Common myeloid progenitor, CD34-positive (primary cell): ENCODE data around the gene SLCO2B1.

Experiments used
- CTCF ChIA-PET: fragments of 350-600 bp; sonication (Branson Sonifier 250); formaldehyde crosslinking; loops from one replicate; lab custom pipeline; 2021; ENCODE audit warnings: antibody characterized with exemption; lab: Charles Lee
- POLR2A ChIA-PET: fragments of 350-600 bp; sonication (Branson Sonifier 250); formaldehyde crosslinking; loops from one replicate; lab custom pipeline; 2021; ENCODE audit warnings: antibody characterized with exemption; lab: Charles Lee
- DNase-seq, 3 donors: peaks; one replicate each; pipeline versions ENCODE4 v3.0.0 to v3.0.0-alpha.2; 2013
- H3K27ac ChIP-seq, 2 experiments: 1 replicate in 1 of 2; 2 replicates in 1 of 2; pipeline ENCODE4 v1.7.0; 2013; ENCODE audit warnings: inconsistent platforms in 2 of 2, low read length in 2 of 2, mild to moderate bottlenecking in 2 of 2, low read depth in 1 of 2, moderate library complexity in 1 of 2; ENCODE audit not compliant: severe bottlenecking in 2 of 2, insufficient read depth in 1 of 2, poor library complexity in 1 of 2
- H3K27me3 ChIP-seq, 5 experiments: replicated peaks in 2 of 5; 1 replicate in 3 of 5; 2 replicates in 2 of 5; pipeline versions ENCODE4 v1.6.1 to v1.7.0; 2013; ENCODE audit warnings: low read length in 4 of 5, mild to moderate bottlenecking in 2 of 5, moderate library complexity in 2 of 5, inconsistent platforms in 1 of 5; ENCODE audit not compliant: insufficient read depth in 5 of 5, control insufficient read depth in 4 of 5
- H3K36me3 ChIP-seq, 4 experiments: 1 replicate in 2 of 4; 2 replicates in 2 of 4; pipeline versions ENCODE4 v1.6.1 to v1.7.0; 2013; ENCODE audit warnings: low read length in 3 of 4, control low read depth in 1 of 4, mild to moderate bottlenecking in 1 of 4; ENCODE audit not compliant: control insufficient read depth in 4 of 4, insufficient read depth in 4 of 4
- H3K4me1 ChIP-seq, 4 experiments: 1 replicate in 3 of 4; 2 replicates in 1 of 4; pipeline versions ENCODE4 v1.6.1 to v1.7.1; 2013; ENCODE audit warnings: low read length in 3 of 4, mild to moderate bottlenecking in 3 of 4, control low read depth in 1 of 4, inconsistent platforms in 1 of 4, moderate library complexity in 1 of 4; ENCODE audit not compliant: control insufficient read depth in 4 of 4, insufficient read depth in 4 of 4; ENCODE audit errors: control extremely low read depth in 1 of 4
- H3K4me3 ChIP-seq, 7 experiments: 1 replicate in 4 of 7; 2 replicates in 3 of 7; pipeline versions ENCODE4 v1.5.1 to v1.7.0; 2013; ENCODE audit warnings: mild to moderate bottlenecking in 7 of 7, low read length in 6 of 7, moderate library complexity in 6 of 7, inconsistent platforms in 2 of 7, low read depth in 2 of 7, control low read depth in 1 of 7; ENCODE audit not compliant: insufficient read depth in 4 of 7, control insufficient read depth in 1 of 7; ENCODE audit errors: extremely low read depth in 1 of 7
- H3K9me3 ChIP-seq, 5 experiments: 1 replicate in 4 of 5; 2 replicates in 1 of 5; pipeline versions ENCODE4 v1.6.1 to v1.7.1; 2013; ENCODE audit warnings: low read length in 4 of 5, mild to moderate bottlenecking in 2 of 5, inconsistent platforms in 1 of 5, low read depth in 1 of 5, moderate library complexity in 1 of 5; ENCODE audit not compliant: control insufficient read depth in 4 of 5, insufficient read depth in 2 of 5; ENCODE audit errors: control extremely low read depth in 1 of 5
- WGBS: methylation state at CpG from one replicate; pipeline ENCODE4 v1.1.5; 2013; ENCODE audit not compliant: insufficient coverage; 5-methylcytosine and 5-hydroxymethylcytosine counted together

Gene SLCO2B1

GRCh38 chr11:75112200-75112599 lies 38.7 kb upstream of the SLCO2B1 start:
- ChIA-PET POLR2A (no interaction called here), CTCF (interaction anchor here (1.1 to 1.2 kb wide), 2 partner anchors 22 to 28 kb away, joined by 3 read pairs; no protein-coding TSS in a partner anchor)
- Histone ChIP-seq H3K36me3 (no peaks in the 10 kb centered on the region), H3K4me1 (no peaks in the 10 kb centered on the region), H3K4me3 (no peak overlapping the region), H3K27ac (no peak overlapping the region), H3K9me3 (peaks cover 0 to 22% (median 3%) of the 10 kb centered on the region in 5 experiments), H3K27me3 (peaks cover 0 to 4% (median 0%) of the 10 kb centered on the region in 5 experiments)
- no peak for DNase-seq
- no CpG with 5 or more reads among the region's 2 CpGs for WGBS

DNA sequence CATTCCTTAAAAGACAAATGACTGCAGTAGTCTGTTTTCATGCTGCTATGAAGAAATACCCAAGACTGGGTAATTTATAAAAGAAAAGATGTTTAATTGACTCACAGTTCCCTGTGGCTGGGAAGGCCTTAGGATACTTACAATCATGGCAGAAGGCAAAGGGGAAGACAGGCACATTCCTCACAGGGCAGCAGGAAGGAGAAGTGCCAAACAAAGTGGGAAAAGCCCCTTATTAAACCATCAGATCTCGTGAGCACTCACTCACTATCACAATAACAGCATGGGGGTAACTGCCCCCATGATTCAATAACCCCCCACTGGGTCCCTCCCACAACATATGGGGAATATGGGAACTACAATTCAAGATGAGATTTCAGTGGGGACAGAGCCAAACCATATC lies 37.9 kb upstream of the SLCO2B1 start:
- CTCF ChIA-PET = no interaction called here
- H3K36me3 ChIP-seq = no peaks in the 10 kb centered on the region
- no peak overlapping the region for H3K4me3 ChIP-seq
- DNase-seq = no peak
- H3K9me3 ChIP-seq = peaks cover 2 to 22% (median 4%) of the 10 kb centered on the region in 5 experiments
- no peak overlapping the region for H3K27ac ChIP-seq
- H3K4me1 ChIP-seq = no peaks in the 10 kb centered on the region
- POLR2A ChIA-PET = no interaction called here
- 33% methylated on average over 1 of the region's 1 CpG for WGBS
- H3K27me3 ChIP-seq = peaks cover 0 to 4% (median 0%) of the 10 kb centered on the region in 5 experiments

- H3K27ac ChIP-seq = no peak overlapping the region
- peaks cover 0 to 4% (median 0%) of the 10 kb centered on the region in 5 experiments for H3K27me3 ChIP-seq
- 100% methylated on average over 1 of the region's 2 CpGs for WGBS
- peaks cover 2 to 30% (median 6%) of the 10 kb centered on the region in 5 experiments for H3K9me3 ChIP-seq
- ChIA-PET POLR2A (no interaction called here), CTCF (no interaction called here)
- DNase-seq = no peak
- no peak overlapping the region for H3K4me3 ChIP-seq
- H3K36me3 ChIP-seq = no peaks in the 10 kb centered on the region
- H3K4me1 ChIP-seq = no peaks in the 10 kb centered on the region
These were observed 36.4 kb upstream of the SLCO2B1 start for GRCh38 chr11:75114465-75114864.

DNA sequence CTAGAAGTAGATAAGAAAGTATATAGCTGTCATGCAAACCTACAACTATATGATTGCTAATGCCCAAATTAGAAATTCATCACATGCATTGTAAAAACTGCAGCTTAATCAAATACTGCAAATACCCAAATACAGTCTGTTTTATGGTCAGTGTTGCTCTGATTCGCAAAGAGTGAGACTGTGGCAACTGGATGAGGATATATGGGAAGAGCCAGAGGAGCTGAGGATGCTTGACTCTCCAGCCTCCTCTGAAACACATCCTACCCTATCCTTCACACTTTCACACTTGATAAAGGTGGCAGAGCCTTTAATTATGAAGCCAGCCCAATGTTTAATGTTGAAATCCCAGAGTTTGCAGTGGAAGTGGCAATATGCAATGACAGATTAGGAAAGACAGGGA lies 32.3 kb upstream of the SLCO2B1 start:
- no peak overlapping the region for H3K4me3 ChIP-seq
- ChIA-PET POLR2A (no interaction called here), CTCF (no interaction called here)
- WGBS = no CpG with 5 or more reads among the region's 1 CpG
- H3K9me3 ChIP-seq = peaks cover 0 to 14% (median 6%) of the 10 kb centered on the region in 5 experiments
- H3K36me3 ChIP-seq = no peaks in the 10 kb centered on the region
- no peak for DNase-seq
- H3K27me3 ChIP-seq = no peaks in the 10 kb centered on the region
- no peaks in the 10 kb centered on the region for H3K4me1 ChIP-seq
- H3K27ac ChIP-seq = no peak overlapping the region

DNA sequence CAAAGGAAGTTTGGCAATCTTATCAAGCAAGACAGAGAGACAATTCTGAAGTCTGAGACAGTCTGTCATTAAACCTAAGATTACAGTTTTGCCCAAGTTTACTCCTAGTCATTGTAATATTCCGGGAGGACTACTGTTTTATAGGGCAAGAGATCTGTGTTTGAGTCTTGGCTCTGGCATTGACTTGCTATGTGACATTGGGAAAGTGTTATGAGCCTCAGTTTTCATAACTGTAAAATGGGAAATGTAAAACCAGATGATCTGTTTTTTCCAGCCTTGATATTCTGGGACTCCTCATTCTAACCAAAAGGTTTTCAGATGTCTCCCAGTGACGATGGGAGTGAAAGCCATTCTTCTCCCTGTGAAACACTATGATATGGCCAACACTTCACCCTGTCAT lies 24.3 kb upstream of the SLCO2B1 start:
- CTCF ChIA-PET = interaction anchor here (2.1 kb wide), 1 partner anchor 14 kb away, joined by 7 read pairs; no protein-coding TSS in a partner anchor
- no peaks in the 10 kb centered on the region for H3K36me3 ChIP-seq
- H3K4me1 ChIP-seq = no peaks in the 10 kb centered on the region
- H3K27me3 ChIP-seq = peaks cover 0 to 3% (median 0%) of the 10 kb centered on the region in 5 experiments
- POLR2A ChIA-PET = no interaction called here
- no peak for DNase-seq
- H3K27ac ChIP-seq = no peak overlapping the region
- H3K9me3 ChIP-seq = peaks cover 0 to 3% (median 0%) of the 10 kb centered on the region in 5 experiments
- no peak overlapping the region for H3K4me3 ChIP-seq
- 89% methylated on average over 2 of the region's 2 CpGs for WGBS

DNA sequence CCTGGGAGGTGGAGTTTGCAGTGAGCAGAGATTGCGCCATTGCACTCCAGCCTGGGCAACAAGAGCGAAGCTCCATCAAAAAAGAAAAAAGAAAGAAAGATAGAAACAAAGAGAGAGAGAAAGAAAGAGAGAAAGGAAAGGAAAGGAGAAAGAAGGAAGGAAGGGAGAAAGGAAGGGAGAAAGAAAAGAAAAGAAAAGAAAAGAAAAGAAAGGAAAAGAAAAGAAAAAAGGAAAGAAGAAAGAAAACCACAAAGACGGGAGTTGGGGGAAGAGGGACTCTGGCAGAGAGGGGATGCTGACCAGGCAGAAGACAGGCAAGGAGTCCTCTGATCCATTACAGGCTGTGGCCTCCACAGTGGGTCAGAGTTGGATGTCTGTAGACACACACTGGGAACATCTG lies 18.8 kb upstream of the SLCO2B1 start:
- 94% methylated on average over 3 of the region's 3 CpGs for WGBS
- H3K27me3 ChIP-seq = peaks cover 0 to 7% (median 3%) of the 10 kb centered on the region in 5 experiments

DNA sequence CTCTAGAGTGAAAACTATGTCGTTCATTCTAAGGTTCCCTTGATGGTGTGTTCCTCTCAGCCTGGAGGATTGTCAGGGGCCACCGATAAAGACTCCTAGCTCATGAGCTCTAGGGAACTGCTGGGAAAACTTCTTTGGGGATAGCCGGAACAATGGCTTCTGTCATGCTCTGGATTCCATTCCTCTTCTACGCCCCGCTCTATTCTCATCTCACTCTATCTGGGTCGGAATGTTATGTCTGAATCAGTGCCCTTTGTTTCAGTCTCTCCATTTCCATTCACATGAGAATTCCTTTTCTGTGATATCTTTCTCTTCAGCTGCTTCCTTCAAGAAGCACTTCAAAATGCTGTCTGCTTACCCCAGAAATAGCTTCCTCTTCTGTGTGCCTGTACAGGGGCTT lies 16.9 kb upstream of the SLCO2B1 start:
- POLR2A ChIA-PET = no interaction called here
- CTCF ChIA-PET = interaction anchor here (1.1 to 2.1 kb wide), 5 partner anchors 13 to 115 kb away, joined by 3 to 8 read pairs (median 4); no protein-coding TSS in a partner anchor

More for the DNA sequence above, 18.8 kb upstream of the SLCO2B1 start:
- no peaks in the 10 kb centered on the region for H3K36me3 ChIP-seq
- H3K4me1 ChIP-seq = no peaks in the 10 kb centered on the region
- ChIA-PET POLR2A (no interaction called here), CTCF (interaction anchor here (1.3 to 1.8 kb wide), 3 partner anchors 8 to 73 kb away, joined by 3 to 8 read pairs (median 5); no protein-coding TSS in a partner anchor)
- H3K4me3 ChIP-seq = no peak overlapping the region
- H3K27ac ChIP-seq = no peak overlapping the region
- H3K9me3 ChIP-seq = peaks cover 0 to 3% (median 0%) of the 10 kb centered on the region in 5 experiments
- DNase-seq = no peak

More for the DNA sequence above, 16.9 kb upstream of the SLCO2B1 start:
- Histone ChIP-seq H3K9me3 (no peaks in the 10 kb centered on the region), H3K4me3 (no peak overlapping the region), H3K36me3 (no peaks in the 10 kb centered on the region), H3K4me1 (no peaks in the 10 kb centered on the region), H3K27me3 (peaks cover 0 to 9% (median 0%) of the 10 kb centered on the region in 5 experiments), H3K27ac (no peak overlapping the region)
- peak in 1 of 3 donors; percentile 16 for DNase-seq
- WGBS = 54% methylated on average over 6 of the region's 6 CpGs
